Natural killer cell (primary cell): ENCODE measurements around the gene TMPRSS7. TPM values are rescaled to one million over a fixed set of nuclear protein-coding genes. Genes with fewer than 3 reads are reported as not detected.

Experiments
- ATAC-seq, 3 donors: fragments of 150-1000 bp in 2 of 3; fragments of 200-7000 bp in 1 of 3; cut with Tn5 transposase; 1 replicate in 1 of 3; 2 replicates in 2 of 3; pipeline ENCODE4 v1.10.0; 2021; ENCODE audit warnings: mild to moderate bottlenecking in 2 of 3, moderate library complexity in 2 of 3
- DNase-seq, 2 donors: peaks; one replicate each; pipeline versions ENCODE4 v3.0.0 to v3.0.0-alpha.2; 2013 to 2021; ENCODE audit warnings: mixed read lengths in 1 of 2
- H3K27ac ChIP-seq: one replicate; pipeline ENCODE4 v1.5.1; 2013; ENCODE audit warnings: mild to moderate bottlenecking, low read length
- H3K27me3 ChIP-seq: one replicate; pipeline ENCODE4 v1.6.1; 2013; ENCODE audit warnings: low read length; ENCODE audit not compliant: control insufficient read depth, insufficient read depth
- H3K36me3 ChIP-seq: one replicate; pipeline ENCODE4 v1.6.1; 2013; ENCODE audit warnings: low read length; ENCODE audit not compliant: control insufficient read depth, insufficient read depth
- H3K4me1 ChIP-seq: one replicate; pipeline ENCODE4 v1.6.1; 2013; ENCODE audit warnings: low read length; ENCODE audit not compliant: control insufficient read depth, insufficient read depth
- H3K4me3 ChIP-seq: one replicate; pipeline ENCODE4 v1.5.1; 2013; ENCODE audit warnings: low read length
- H3K9me3 ChIP-seq: one replicate; pipeline ENCODE4 v1.6.1; 2013; ENCODE audit warnings: low read length; ENCODE audit not compliant: control insufficient read depth, insufficient read depth
- H3K27ac Mint-ChIP-seq, 2 donors: one replicate each; pipeline ENCODE4 v1.8.0; 2022; ENCODE audit warnings: mild to moderate bottlenecking in 2 of 2, mixed read lengths in 2 of 2, moderate library complexity in 1 of 2
- H3K27me3 Mint-ChIP-seq, 2 donors: one replicate each; pipeline ENCODE4 v1.8.0; 2022; ENCODE audit warnings: low read depth in 2 of 2, mixed read lengths in 2 of 2
- H3K36me3 Mint-ChIP-seq: one replicate; pipeline ENCODE4 v1.8.0; 2022; ENCODE audit warnings: mixed read lengths
- H3K4me1 Mint-ChIP-seq, 2 donors: one replicate each; pipeline ENCODE4 v1.8.0; 2022; ENCODE audit warnings: mixed read lengths in 2 of 2
- H3K4me3 Mint-ChIP-seq: one replicate; pipeline ENCODE4 v1.8.0; 2022; ENCODE audit warnings: mild to moderate bottlenecking, moderate library complexity, mixed read lengths
- H3K9me3 Mint-ChIP-seq, 2 donors: one replicate each; pipeline ENCODE4 v1.8.0; 2022; ENCODE audit warnings: mixed read lengths in 2 of 2
- CTCF ChIP-seq: fragments of 200-600 bp; IDR thresholded peaks from one replicate; pipeline ENCODE4 v1.8.0; 2022; ENCODE audit warnings: antibody characterized with exemption
- WGBS: methylation state at CpG from one replicate; pipeline ENCODE4 v1.1.7; 2013; ENCODE audit warnings: missing lambda C conversion rate; ENCODE audit not compliant: insufficient coverage; 5-methylcytosine and 5-hydroxymethylcytosine counted together
- intact Hi-C: fragments of 100-400 bp; cut with micrococcal nuclease; formaldehyde crosslinking; loops from one replicate; pipeline ENCODE4 v1.14.2; 2022
- total RNA-seq, 4 donors: library from RNA; stranded (reverse); fragments of 120-200 nt in 1 of 4; gene quantifications; one replicate each; pipeline versions ENCODE4 v1.2.3 to v1.2.4, GENCODE V29; 2013 to 2022

Gene TMPRSS7
- total RNA-seq, 3 donors from 2014 or later (not counting 1 experiment from before 2014, with no cell fraction given): not detected

- Mint-ChIP-seq H3K4me1 (peaks cover 25 to 29% of the 10 kb centered on the region in 2 donors), H3K9me3 (no peaks in the 10 kb centered on the region), H3K27me3 (peaks cover 0 to 2% of the 10 kb centered on the region in 2 donors), H3K4me3 (no peak overlapping the region), H3K36me3 (no peaks in the 10 kb centered on the region), H3K27ac (no peak overlapping the region)
- Histone ChIP-seq H3K4me1 (peaks cover 8% of the 10 kb centered on the region), H3K4me3 (no peak overlapping the region), H3K27ac (no peak overlapping the region), H3K27me3 (no peaks in the 10 kb centered on the region), H3K9me3 (no peaks in the 10 kb centered on the region), H3K36me3 (no peaks in the 10 kb centered on the region)
- WGBS: 60% methylated on average over 2 of the region's 2 CpGs
- TF ChIP-seq CTCF: no peak
- ATAC-seq (no peak), DNase-seq (no peak)
- intact Hi-C loops: no loop called here
Measured at GRCh38 chr3:112121577-112122547, 87.3 kb downstream of the TMPRSS7 start.

- Mint-ChIP-seq H3K9me3 (no peaks in the 10 kb centered on the region), H3K36me3 (no peaks in the 10 kb centered on the region), H3K27me3 (peaks cover 0 to 2% of the 10 kb centered on the region in 2 donors), H3K27ac (no peak overlapping the region), H3K4me3 (no peak overlapping the region), H3K4me1 (peaks cover 27 to 30% of the 10 kb centered on the region in 2 donors)
- Histone ChIP-seq H3K27ac (no peak overlapping the region), H3K27me3 (no peaks in the 10 kb centered on the region), H3K36me3 (no peaks in the 10 kb centered on the region), H3K4me3 (no peak overlapping the region), H3K4me1 (peaks cover 8% of the 10 kb centered on the region), H3K9me3 (no peaks in the 10 kb centered on the region)
- no peak for ATAC-seq
- TF ChIP-seq CTCF: no peak
- intact Hi-C loops: no loop called here
- DNase-seq: no peak
Measured at GRCh38 chr3:112122870-112123269, 88.3 kb downstream of the TMPRSS7 start.

GRCh38 chr3:112123548-112123947, 89.0 kb downstream of the TMPRSS7 start:
- Histone ChIP-seq H3K27ac (no peak overlapping the region), H3K9me3 (no peaks in the 10 kb centered on the region), H3K36me3 (no peaks in the 10 kb centered on the region), H3K4me1 (peaks cover 8% of the 10 kb centered on the region), H3K27me3 (no peaks in the 10 kb centered on the region), H3K4me3 (no peak overlapping the region)
- no peak overlapping the region for H3K27ac Mint-ChIP-seq
- DNase-seq: no peak
- H3K4me1 Mint-ChIP-seq: peaks cover 27 to 34% of the 10 kb centered on the region in 2 donors
- peaks cover 0 to 2% of the 10 kb centered on the region in 2 donors for H3K27me3 Mint-ChIP-seq
- 91% methylated on average over 2 of the region's 2 CpGs for WGBS
- H3K4me3 Mint-ChIP-seq: no peak overlapping the region
- intact Hi-C loops: no loop called here
- ATAC-seq: no peak
- no peaks in the 10 kb centered on the region for H3K36me3 Mint-ChIP-seq
- no peaks in the 10 kb centered on the region for H3K9me3 Mint-ChIP-seq
- no peak for TF ChIP-seq CTCF
